GM10266 (cell line): ENCODE results near the gene NPAS3.

Source experiments
- DNase-seq: peaks from one replicate; pipeline ENCODE4 v3.0.0; 2012; ENCODE audit errors: extremely low spot score
- TF ChIP-seq, protein P1 (sequence below): IDR thresholded peaks from 2 replicates; pipeline ENCODE4 v1.5.1; 2012; ENCODE audit warnings: mild to moderate bottlenecking, low read depth; ENCODE audit not compliant: control insufficient read depth, insufficient read depth; ENCODE audit errors: missing control alignments

NPAS3 gene

DNA sequence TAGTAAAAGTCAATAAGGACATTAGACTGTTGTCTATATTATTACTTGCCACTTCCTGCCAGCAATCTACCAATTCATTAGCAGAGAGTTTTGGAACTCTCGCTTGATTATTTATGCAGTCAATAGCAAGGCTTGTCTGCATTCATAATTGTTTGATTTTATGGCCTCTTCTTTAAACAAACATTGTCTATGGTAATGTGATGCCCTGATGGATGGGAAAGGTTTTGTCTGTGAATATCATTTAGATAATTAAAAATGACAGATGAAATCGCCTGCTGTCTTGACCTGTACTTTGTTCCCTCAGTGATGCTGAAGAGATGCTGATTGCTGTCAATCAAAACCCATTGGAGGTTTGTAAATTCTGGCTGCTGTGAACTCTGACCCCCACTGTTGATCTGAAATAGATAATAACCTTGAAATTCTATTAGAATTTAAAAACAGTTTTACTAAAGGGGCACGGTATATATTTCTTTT lies 455.3 kb downstream of the NPAS3 start:
- DNase-seq, result no peak
- TF ChIP-seq, protein P1, sequence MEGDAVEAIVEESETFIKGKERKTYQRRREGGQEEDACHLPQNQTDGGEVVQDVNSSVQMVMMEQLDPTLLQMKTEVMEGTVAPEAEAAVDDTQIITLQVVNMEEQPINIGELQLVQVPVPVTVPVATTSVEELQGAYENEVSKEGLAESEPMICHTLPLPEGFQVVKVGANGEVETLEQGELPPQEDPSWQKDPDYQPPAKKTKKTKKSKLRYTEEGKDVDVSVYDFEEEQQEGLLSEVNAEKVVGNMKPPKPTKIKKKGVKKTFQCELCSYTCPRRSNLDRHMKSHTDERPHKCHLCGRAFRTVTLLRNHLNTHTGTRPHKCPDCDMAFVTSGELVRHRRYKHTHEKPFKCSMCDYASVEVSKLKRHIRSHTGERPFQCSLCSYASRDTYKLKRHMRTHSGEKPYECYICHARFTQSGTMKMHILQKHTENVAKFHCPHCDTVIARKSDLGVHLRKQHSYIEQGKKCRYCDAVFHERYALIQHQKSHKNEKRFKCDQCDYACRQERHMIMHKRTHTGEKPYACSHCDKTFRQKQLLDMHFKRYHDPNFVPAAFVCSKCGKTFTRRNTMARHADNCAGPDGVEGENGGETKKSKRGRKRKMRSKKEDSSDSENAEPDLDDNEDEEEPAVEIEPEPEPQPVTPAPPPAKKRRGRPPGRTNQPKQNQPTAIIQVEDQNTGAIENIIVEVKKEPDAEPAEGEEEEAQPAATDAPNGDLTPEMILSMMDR, result no peak

DNA sequence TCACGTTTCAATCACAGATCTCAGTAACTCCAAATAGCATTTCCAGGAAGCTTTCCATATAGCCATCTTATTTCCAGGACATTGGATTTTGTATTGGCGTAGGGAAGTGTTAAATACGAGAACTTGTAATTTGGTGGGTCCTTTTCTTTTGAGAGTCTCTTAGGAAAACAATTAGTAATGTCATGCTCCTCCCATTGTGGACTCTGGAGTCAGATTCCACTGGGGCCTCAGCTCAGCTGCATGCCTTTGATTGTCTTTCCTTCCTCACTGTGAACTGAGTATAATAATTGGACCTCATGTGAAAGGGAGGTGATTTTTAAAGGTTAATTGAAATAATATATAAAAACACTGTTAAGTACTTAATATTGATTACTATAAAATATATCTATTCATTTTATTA lies 462.6 kb downstream of the NPAS3 start:
- TF ChIP-seq, protein P1, result no peak
- DNase-seq, result no peak

DNA sequence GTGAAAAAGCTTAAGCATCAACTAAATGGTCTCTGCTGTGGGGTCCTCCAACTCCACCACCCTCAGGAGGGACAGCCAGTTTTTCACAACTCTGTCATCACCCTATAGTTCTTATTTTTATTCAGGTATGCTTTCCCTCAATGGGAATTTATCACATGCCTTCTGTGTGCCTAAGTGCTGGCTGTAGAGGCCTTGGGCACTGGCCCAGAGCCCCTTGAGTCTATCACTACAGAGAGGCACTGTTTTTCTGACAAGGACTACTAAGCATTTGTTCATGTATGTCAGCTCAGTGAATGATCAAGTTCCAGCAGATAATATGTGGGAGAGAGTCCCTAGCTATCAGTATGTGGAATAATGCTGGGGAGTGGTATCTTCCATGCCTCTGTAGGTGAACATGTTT lies 463.9 kb downstream of the NPAS3 start:
- TF ChIP-seq, protein P1, result no peak
- DNase-seq, result no peak

DNA sequence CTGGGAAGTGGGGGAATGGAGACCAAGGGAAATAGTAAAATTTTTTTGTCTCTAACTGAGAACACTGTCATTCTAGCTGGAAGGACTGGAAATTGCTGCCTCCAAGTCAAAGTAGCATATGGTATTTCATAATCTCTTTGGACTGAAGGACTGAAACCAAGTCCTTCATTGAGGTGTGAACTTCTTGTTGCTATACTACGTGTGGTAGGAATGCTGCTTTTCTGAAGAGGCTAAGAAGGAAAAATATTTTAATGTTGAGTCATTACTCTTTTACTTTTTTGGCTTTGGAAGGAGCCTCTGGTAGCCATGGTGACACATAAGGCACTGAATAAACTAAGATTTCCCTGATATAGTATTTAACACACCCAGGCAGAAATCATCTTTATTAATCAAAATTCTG lies 465.4 kb downstream of the NPAS3 start:
- DNase-seq, result no peak
- TF ChIP-seq, protein P1, result no peak

DNA sequence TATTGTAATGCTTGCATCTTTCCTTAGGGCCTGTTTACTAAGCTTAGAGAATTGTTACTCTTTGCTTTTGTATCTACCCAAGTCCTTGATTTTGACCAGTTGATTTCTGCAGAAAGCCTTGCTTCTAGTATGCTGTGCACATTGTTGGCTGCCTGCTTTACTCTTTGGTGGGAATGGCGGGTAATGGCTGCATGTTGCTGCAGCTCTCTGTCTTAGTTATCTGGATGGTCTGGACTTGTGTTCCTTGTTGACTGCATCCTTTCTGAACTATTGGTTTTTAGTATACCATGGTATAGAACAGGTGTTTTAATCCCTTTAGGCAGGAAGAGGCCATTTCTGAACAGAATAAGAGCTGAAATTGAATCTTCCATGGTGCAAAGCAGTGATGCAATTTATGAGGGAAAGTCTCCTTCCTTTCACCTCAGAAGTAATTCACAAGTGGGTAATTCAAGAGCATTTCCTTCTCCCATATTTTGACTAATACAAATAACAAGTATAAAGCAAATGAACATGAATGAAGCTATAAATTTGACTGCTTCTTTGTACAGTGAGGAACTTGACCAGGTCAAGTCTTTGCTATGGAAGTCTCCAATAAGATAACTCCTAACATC lies 466.4 kb downstream of the NPAS3 start:
- no peak for DNase-seq

DNA sequence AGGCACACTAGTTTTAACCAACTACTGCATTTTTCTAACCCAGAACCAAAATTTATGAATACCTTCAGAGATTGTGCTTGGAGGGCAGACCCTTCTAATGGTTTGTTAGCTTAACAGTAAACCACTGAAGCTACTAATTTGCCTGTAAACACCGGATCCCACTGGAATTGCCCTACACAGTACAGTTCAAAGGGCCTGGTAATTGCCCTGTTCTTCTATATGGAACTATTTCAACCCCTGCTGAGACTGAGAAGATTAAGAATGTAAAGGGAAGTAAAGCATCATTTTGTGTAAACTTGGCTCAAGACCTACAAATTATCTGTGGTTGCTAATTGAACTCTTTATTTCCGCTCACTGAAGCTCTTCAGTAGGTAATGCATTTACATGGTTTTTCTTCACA lies 468.1 kb downstream of the NPAS3 start:
- DNase-seq, result no peak
- TF ChIP-seq, protein P1, result no peak

More for the DNA sequence above, 466.4 kb downstream of the NPAS3 start:
- TF ChIP-seq, protein P1, result no peak

DNA sequence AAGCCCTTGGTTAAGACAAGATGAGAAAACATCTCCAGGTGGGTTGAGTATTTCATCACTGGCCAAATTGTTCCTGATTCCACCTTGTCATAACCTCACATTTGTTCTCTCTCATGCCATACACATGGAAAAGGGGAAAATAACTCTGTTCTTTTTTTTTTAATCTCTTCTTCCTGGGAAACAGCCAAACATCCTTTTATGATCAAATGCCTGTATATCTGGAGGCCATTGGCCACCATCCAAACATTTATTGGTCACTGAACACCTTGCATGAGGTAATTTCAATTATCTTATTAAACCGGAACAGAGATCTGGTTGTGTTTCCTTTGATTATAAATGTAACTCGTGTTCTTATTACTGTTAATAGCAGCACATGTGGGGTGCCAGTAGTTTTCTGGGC lies 469.6 kb downstream of the NPAS3 start:
- DNase-seq, result no peak
- TF ChIP-seq, protein P1, result no peak
